ENCODE data around the gene CHSY1. TPM values are rescaled to one million over a fixed set of nuclear protein-coding genes. Genes with fewer than 3 reads are reported as not detected.

CHSY1 gene
- total and polyA plus RNA-seq, 2 of the 4 experiments (the other 2 are of a cell fraction) = 40.9 to 53.2 TPM

DNA sequence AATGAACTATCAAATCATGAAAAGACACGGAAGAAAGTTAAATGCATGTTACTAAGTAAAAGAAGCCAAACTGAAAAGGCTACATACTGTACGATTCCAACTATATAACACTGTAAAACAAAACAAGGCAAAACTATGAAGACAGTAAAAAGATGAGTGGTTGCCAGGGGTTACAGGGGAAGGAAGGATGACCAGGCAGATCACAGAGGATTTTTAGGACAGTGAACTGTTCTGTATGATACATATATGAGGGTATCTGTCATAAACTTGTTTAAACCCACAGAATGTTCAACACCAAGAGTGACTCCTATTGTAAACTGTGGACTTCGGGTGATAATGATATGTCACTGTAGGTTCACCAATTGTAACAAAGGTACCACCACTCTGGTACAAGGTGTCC is 60.6 kb downstream of the CHSY1 start:
- dilution Hi-C loops (cut with HindIII; ENCODE audit: low sequenced_read_pairs, unreplicated experiment) (no loop called here), intact Hi-C loops (cut with micrococcal nuclease) (loop anchor here (2.0 kb wide), 1 partner anchor 70 kb away; no protein-coding TSS in a partner anchor), in situ Hi-C loops (cut with MboI; ENCODE audit: low sequenced_read_pairs) (no loop called here)
- peak overlapping the region; percentile 56; the same call in 1 of the 2 replicates for H2BK20ac ChIP-seq (ENCODE audit: low read depth, low read length)
- H3K23ac ChIP-seq (ENCODE audit: low read depth, low read length) = peak overlapping the region; percentile 95
- H3K36me3 ChIP-seq (ENCODE audit: control insufficient read depth, insufficient read depth, low read length) = peaks cover 4% of the 10 kb centered on the region
- H2BK120ac ChIP-seq (ENCODE audit: low read depth, low read length) = peak overlapping the region; percentile 78
- H3K56ac ChIP-seq (ENCODE audit: extremely low read depth, insufficient read depth, low read length) = no peak overlapping the region
- H3K79me1 ChIP-seq (ENCODE audit: low read depth in 1 of 2, low read length in 2 of 2) = peaks cover 3 to 73% of the 10 kb centered on the region in 2 experiments; a peak in 3 of 4 replicates
- 0 out of 3 replicates have a peak overlapping the region, but pooled peaks have one; percentile 15 for H2BK15ac ChIP-seq (ENCODE audit: low read depth, low read length)
- peak overlapping the region; percentile 68 for H3K14ac ChIP-seq (replicated peaks; ENCODE audit: low read depth, low read length)
- DNase-seq (peak; percentile 52), ATAC-seq (ENCODE audit: low read depth) (no peak)
- no TSS peak for BruUV-seq (replicated peaks)
- H3K27ac ChIP-seq (ENCODE audit: insufficient read depth, low read length) = peak overlapping the region; percentile 47; the same call in 1 of the 2 replicates
- no peaks in the 10 kb centered on the region for H3K9me3 ChIP-seq (ENCODE audit: control insufficient read depth, insufficient read depth, low read length)
- H4K20me1 ChIP-seq (ENCODE audit: insufficient read depth, low read length) = peaks cover 18% of the 10 kb centered on the region
- peak overlapping the region; percentile 68; the same call in 1 of the 2 replicates for H2AK5ac ChIP-seq (ENCODE audit: low read depth, low read length)
- no peak overlapping the region for H2AK9ac ChIP-seq (replicated peaks; ENCODE audit: low read depth, low read length, poor library complexity)
- H3K27me3 ChIP-seq (ENCODE audit: control insufficient read depth, insufficient read depth, low read length) = no peaks in the 10 kb centered on the region
- CTCF ChIA-PET = no interaction called here
- no peak overlapping the region for H2AFZ ChIP-seq (replicated peaks; ENCODE audit: low read length, poor library complexity)
- peak overlapping the region; percentile 99 for H2BK5ac ChIP-seq (ENCODE audit: low read depth, low read length, poor library complexity, severe bottlenecking)
- TF ChIP-seq BHLHE40 (IDR thresholded peaks at IDR 0.05; ENCODE audit: low read depth, low read length) (no peak), POLR2A (IDR thresholded peaks at IDR 0.05; ENCODE audit: low read depth, low read length) (no peak), RFX5 (IDR thresholded peaks at IDR 0.05; ENCODE audit: low read depth, low read length) (no peak), MAFK (IDR thresholded peaks at IDR 0.05; ENCODE audit: low read depth, low read length) (peak; percentile 26; the same call in 1 of the 2 replicates), FOS (IDR thresholded peaks at IDR 0.05; ENCODE audit: low read depth, low read length) (no peak), CHD1 (IDR thresholded peaks at IDR 0.05; ENCODE audit: low read depth, low read length) (no peak), CEBPB (IDR thresholded peaks at IDR 0.05; ENCODE audit: low read depth, low read length) (no peak), USF2 (IDR thresholded peaks at IDR 0.05; ENCODE audit: low read depth, low read length) (no peak), RCOR1 (IDR thresholded peaks at IDR 0.05; ENCODE audit: insufficient replicate concordance, low read length) (no peak), NFE2L2 (IDR thresholded peaks at IDR 0.05; ENCODE audit: low read depth, low read length) (peak; percentile 83), MXI1 (IDR thresholded peaks at IDR 0.05; ENCODE audit: borderline replicate concordance, low read depth, low read length) (no peak), SMC3 (IDR thresholded peaks at IDR 0.05; ENCODE audit: low read depth, low read length) (no peak), ELK1 (IDR thresholded peaks at IDR 0.05; ENCODE audit: borderline replicate concordance, low read depth, low read length) (no peak), RAD21 (IDR thresholded peaks at IDR 0.05; ENCODE audit: low read length) (no peak), MAZ (IDR thresholded peaks at IDR 0.05; ENCODE audit: borderline replicate concordance, low read depth, low read length) (no peak)
- TF ChIP-seq, protein P1, sequence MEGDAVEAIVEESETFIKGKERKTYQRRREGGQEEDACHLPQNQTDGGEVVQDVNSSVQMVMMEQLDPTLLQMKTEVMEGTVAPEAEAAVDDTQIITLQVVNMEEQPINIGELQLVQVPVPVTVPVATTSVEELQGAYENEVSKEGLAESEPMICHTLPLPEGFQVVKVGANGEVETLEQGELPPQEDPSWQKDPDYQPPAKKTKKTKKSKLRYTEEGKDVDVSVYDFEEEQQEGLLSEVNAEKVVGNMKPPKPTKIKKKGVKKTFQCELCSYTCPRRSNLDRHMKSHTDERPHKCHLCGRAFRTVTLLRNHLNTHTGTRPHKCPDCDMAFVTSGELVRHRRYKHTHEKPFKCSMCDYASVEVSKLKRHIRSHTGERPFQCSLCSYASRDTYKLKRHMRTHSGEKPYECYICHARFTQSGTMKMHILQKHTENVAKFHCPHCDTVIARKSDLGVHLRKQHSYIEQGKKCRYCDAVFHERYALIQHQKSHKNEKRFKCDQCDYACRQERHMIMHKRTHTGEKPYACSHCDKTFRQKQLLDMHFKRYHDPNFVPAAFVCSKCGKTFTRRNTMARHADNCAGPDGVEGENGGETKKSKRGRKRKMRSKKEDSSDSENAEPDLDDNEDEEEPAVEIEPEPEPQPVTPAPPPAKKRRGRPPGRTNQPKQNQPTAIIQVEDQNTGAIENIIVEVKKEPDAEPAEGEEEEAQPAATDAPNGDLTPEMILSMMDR (conservative IDR thresholded peaks at IDR 0.05; ENCODE audit: low read depth, low read length) = no peak
- peaks cover 40% of the 10 kb centered on the region for H3K4me1 ChIP-seq (ENCODE audit: control insufficient read depth, insufficient read depth, low read length)
- H3K18ac ChIP-seq (ENCODE audit: low read depth, low read length) = peak overlapping the region; percentile 70; the same call in 1 of the 2 replicates
- no peak overlapping the region for H3K4me3 ChIP-seq (ENCODE audit: insufficient read depth, low read depth, low read length)
- no CpG with 5 or more reads among the region's 3 CpGs for WGBS, 2 experiments (ENCODE audit: extremely low coverage in 2 of 2, insufficient read length in 1 of 2)
- peak overlapping the region; percentile 49; the same call in 1 of the 2 replicates for H4K5ac ChIP-seq (ENCODE audit: low read depth, low read length)
- H3K9me1 ChIP-seq (ENCODE audit: insufficient read depth, low read length) = peaks cover 29% of the 10 kb centered on the region
- POLR2A ChIA-PET (ENCODE audit: unreplicated experiment) = no interaction called here
- no peak overlapping the region; the same call in 1 of the 2 replicates for H3K9ac ChIP-seq (ENCODE audit: low read depth, low read length)
- H4K91ac ChIP-seq (ENCODE audit: insufficient read depth, low read depth, low read length) = no peak overlapping the region
- H4K8ac ChIP-seq (ENCODE audit: low read depth in 2 of 2, low read length in 2 of 2) = peak overlapping the region in 1 of 2 experiments; percentile 31; a peak in 2 of 4 replicates
- peak overlapping the region; percentile 75 for H3K4ac ChIP-seq (ENCODE audit: low read depth, low read length)
- peak overlapping the region; percentile 25; the same call in 1 of the 2 replicates for H3K4me2 ChIP-seq (ENCODE audit: low read depth, low read length)
